Measurements from ENCODE around the gene PRKCA. TPM values are rescaled to one million over a fixed set of nuclear protein-coding genes. Genes with fewer than 3 reads are reported as not detected.

Gene PRKCA
- polyA plus RNA-seq, 1 experiment: 66.8 TPM

- no peak overlapping the region for H3K4me3 ChIP-seq (ENCODE audit: low read depth, low read length)
- H3K9me3 ChIP-seq (ENCODE audit: control insufficient read depth, insufficient read depth, low read length): no peaks in the 10 kb centered on the region; the same call in 1 of the 2 replicates
- ChIA-PET POLR2A (no interaction called here), CTCF (no interaction called here)
- H3K27me3 ChIP-seq (ENCODE audit: control insufficient read depth, insufficient read depth, low read length): no peaks in the 10 kb centered on the region
- TF ChIP-seq, protein P1, sequence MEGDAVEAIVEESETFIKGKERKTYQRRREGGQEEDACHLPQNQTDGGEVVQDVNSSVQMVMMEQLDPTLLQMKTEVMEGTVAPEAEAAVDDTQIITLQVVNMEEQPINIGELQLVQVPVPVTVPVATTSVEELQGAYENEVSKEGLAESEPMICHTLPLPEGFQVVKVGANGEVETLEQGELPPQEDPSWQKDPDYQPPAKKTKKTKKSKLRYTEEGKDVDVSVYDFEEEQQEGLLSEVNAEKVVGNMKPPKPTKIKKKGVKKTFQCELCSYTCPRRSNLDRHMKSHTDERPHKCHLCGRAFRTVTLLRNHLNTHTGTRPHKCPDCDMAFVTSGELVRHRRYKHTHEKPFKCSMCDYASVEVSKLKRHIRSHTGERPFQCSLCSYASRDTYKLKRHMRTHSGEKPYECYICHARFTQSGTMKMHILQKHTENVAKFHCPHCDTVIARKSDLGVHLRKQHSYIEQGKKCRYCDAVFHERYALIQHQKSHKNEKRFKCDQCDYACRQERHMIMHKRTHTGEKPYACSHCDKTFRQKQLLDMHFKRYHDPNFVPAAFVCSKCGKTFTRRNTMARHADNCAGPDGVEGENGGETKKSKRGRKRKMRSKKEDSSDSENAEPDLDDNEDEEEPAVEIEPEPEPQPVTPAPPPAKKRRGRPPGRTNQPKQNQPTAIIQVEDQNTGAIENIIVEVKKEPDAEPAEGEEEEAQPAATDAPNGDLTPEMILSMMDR (IDR thresholded peaks at IDR 0.05; ENCODE audit: low read depth, low read length): no peak
- DNase-seq (ENCODE audit: low read depth, low spot score): no peak
- H3K27ac ChIP-seq (ENCODE audit: low read depth, low read length): no peak overlapping the region
These were observed 359.2 kb downstream of the PRKCA start for GRCh38 chr17:66661411-66662256.

DNA sequence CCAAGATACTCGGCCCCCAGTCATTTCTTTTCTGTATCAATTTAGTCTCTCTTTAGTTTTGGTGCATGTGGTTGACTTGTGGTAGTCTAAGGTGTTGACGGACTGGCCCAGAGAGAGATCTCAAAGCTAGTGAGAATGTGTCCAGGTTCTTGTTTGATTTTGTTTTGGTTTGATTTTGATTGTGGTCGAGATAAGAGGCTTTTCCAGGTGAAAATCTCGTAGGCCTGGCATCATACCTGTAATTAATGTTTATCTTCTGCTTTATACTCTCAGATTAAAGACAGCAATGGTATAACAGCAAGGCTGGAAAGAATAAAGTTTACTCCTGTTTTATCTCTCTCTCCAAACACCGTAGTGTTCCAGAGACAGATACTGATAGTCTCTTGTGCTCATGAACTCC, 360.1 kb downstream of the PRKCA start:
- H3K27me3 ChIP-seq (ENCODE audit: control insufficient read depth, insufficient read depth, low read length): no peaks in the 10 kb centered on the region
- CTCF ChIA-PET: interaction anchor here (0.6 kb wide), 1 partner anchor 144 kb away, joined by 3 read pairs; no protein-coding TSS in a partner anchor
- TF ChIP-seq, protein P1 (IDR thresholded peaks at IDR 0.05; ENCODE audit: low read depth, low read length): no peak
- H3K27ac ChIP-seq (ENCODE audit: low read depth, low read length): no peak overlapping the region
- H3K9me3 ChIP-seq (ENCODE audit: control insufficient read depth, insufficient read depth, low read length): no peaks in the 10 kb centered on the region; the same call in 1 of the 2 replicates
- no peak for DNase-seq (ENCODE audit: low read depth, low spot score)
- POLR2A ChIA-PET: no interaction called here
- no peak overlapping the region for H3K4me3 ChIP-seq (ENCODE audit: low read depth, low read length)

- Histone ChIP-seq H3K27ac (ENCODE audit: low read depth, low read length) (no peak overlapping the region), H3K4me3 (ENCODE audit: low read depth, low read length) (no peak overlapping the region), H3K27me3 (ENCODE audit: control insufficient read depth, insufficient read depth, low read length) (no peaks in the 10 kb centered on the region), H3K9me3 (ENCODE audit: control insufficient read depth, insufficient read depth, low read length) (no peaks in the 10 kb centered on the region; the same call in 1 of the 2 replicates)
- POLR2A ChIA-PET: no interaction called here
- TF ChIP-seq, protein P1 (IDR thresholded peaks at IDR 0.05; ENCODE audit: low read depth, low read length): no peak
- CTCF ChIA-PET: interaction anchor here (0.6 to 1.0 kb wide), 2 partner anchors 11 to 144 kb away, joined by 3 read pairs; no protein-coding TSS in a partner anchor
- DNase-seq (ENCODE audit: low read depth, low spot score): no peak
These were observed 360.7 kb downstream of the PRKCA start for GRCh38 chr17:66663041-66663606.

GRCh38 chr17:66664336-66664735, 361.9 kb downstream of the PRKCA start:
- DNase-seq (ENCODE audit: low read depth, low spot score): no peak
- Histone ChIP-seq H3K27ac (ENCODE audit: low read depth, low read length) (no peak overlapping the region), H3K27me3 (ENCODE audit: control insufficient read depth, insufficient read depth, low read length) (no peaks in the 10 kb centered on the region), H3K4me3 (ENCODE audit: low read depth, low read length) (no peak overlapping the region), H3K9me3 (ENCODE audit: control insufficient read depth, insufficient read depth, low read length) (no peaks in the 10 kb centered on the region; the same call in 1 of the 2 replicates)
- ChIA-PET CTCF (no interaction called here), POLR2A (interaction anchor here (0.7 kb wide), 1 partner anchor 106 kb away, joined by 4 read pairs; no protein-coding TSS in a partner anchor)
- TF ChIP-seq, protein P1 (IDR thresholded peaks at IDR 0.05; ENCODE audit: low read depth, low read length): no peak

GRCh38 chr17:66665194-66665593, 362.8 kb downstream of the PRKCA start:
- no peak overlapping the region for H3K4me3 ChIP-seq (ENCODE audit: low read depth, low read length)
- no peaks in the 10 kb centered on the region for H3K27me3 ChIP-seq (ENCODE audit: control insufficient read depth, insufficient read depth, low read length)
- no peak overlapping the region for H3K27ac ChIP-seq (ENCODE audit: low read depth, low read length)
- ChIA-PET CTCF (no interaction called here), POLR2A (no interaction called here)
- TF ChIP-seq, protein P1 (IDR thresholded peaks at IDR 0.05; ENCODE audit: low read depth, low read length): no peak
- DNase-seq (ENCODE audit: low read depth, low spot score): no peak
- no peaks in the 10 kb centered on the region; the same call in 1 of the 2 replicates for H3K9me3 ChIP-seq (ENCODE audit: control insufficient read depth, insufficient read depth, low read length)
